GM15510 (cell line): Measurements from ENCODE around the gene CHCT1.

ENCODE experiments used
- POLR2A ChIP-seq: IDR thresholded peaks from 3 replicates; pipeline ENCODE4 v1.6.1; 2011; ENCODE audit warnings: borderline replicate concordance; ENCODE audit not compliant: insufficient read length; ENCODE audit errors: extremely low read depth

CHCT1 gene

GRCh38 chr17:60468371-60468770 lies 46.1 kb downstream of the CHCT1 start:
- TF ChIP-seq POLR2A: no peak

DNA sequence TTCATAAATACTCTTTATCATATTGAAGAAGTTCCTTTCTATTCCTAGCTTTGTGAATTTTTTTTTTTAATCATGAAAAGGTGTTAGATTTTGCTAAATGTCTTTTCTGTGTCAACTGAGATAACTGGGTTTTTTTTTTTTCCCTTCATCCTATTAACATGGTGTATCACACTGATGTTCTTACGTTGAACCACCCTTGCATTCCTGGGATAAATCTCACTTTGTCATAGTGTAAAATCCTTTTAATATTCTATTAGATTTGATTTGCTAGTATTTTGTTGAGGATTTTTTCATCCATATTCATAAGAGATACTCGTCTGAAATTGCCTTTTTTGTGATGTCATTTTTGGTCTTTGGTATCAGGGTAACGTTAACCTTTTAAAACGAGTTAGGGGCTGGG lies 49.2 kb downstream of the CHCT1 start:
- no peak for TF ChIP-seq POLR2A

DNA sequence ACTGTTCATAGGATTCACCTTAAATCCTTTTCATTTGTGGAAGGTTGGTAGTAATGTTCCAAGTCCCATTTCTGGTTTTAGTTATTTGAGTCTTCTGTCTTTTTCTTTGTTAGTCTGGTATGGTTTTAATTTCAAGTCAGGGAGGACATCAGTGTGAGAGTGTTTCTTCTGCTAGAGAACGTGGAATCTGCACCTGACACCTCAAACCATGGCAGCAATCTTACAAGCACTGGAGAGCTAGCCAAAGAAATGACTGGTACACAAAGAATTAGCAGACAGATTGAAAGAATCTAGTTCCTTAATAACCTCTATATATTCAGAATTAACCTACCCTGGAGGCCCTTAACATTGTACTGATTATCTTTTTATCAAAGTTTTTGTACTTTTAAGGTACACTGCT lies 50.2 kb downstream of the CHCT1 start:
- no peak for TF ChIP-seq POLR2A

DNA sequence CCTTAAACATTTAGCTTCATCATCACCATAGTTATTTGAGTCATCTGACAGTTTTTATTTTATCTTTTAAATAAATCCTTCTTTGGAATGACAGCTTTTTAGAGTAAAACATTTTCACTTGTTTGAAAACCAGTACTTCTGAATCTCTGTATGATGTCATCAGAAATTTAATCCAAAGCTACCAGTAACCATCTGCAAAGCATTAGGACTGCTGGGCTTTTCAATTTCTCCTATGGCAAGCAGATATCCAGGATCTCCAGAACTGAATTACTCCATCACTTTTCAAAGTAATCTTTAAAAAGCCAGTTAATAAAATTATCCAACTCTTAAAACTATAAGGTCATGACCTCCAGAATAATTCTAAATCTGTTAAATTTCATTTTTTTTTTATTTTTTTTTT lies 51.5 kb downstream of the CHCT1 start:
- TF ChIP-seq POLR2A: no peak
